GM23338 (cell line): ENCODE data around the gene B4GALT3. TPM values are rescaled to one million over a fixed set of nuclear protein-coding genes. Genes with fewer than 3 reads are reported as not detected.

Source experiments
- ATAC-seq: fragments of 200-7000 bp; cut with Tn5 transposase; 3 replicates; pipeline ENCODE4 v1.9.1; 2020
- DNase-seq: peaks from one replicate; pipeline ENCODE4 v3.0.0-alpha.2; 2015; ENCODE audit warnings: low spot score
- H2AFZ ChIP-seq: fragments of 200-600 bp; sonication (generic); 2 replicates; pipeline ENCODE4 v1.8.0; 2016; ENCODE audit warnings: antibody characterized with exemption, mild to moderate bottlenecking, moderate library complexity
- H3F3A ChIP-seq: fragments of 200-600 bp; sonication (generic); replicated peaks from 2 replicates; pipeline ENCODE4 v1.8.0; 2017; ENCODE audit warnings: antibody characterized with exemption, mixed run types, low read depth
- H3K27ac ChIP-seq: fragments of 200-600 bp; sonication (generic); 2 replicates; pipeline ENCODE4 v1.6.1; 2016; ENCODE audit warnings: low read depth
- H3K27me3 ChIP-seq: fragments of 200-600 bp; sonication (generic); 2 replicates; pipeline ENCODE4 v1.8.0; 2016; ENCODE audit warnings: mild to moderate bottlenecking, mixed run types, moderate library complexity; ENCODE audit not compliant: insufficient read depth
- H3K36me3 ChIP-seq: fragments of 200-600 bp; sonication (generic); 2 replicates; pipeline ENCODE4 v1.8.0; 2016; ENCODE audit warnings: mild to moderate bottlenecking; ENCODE audit not compliant: insufficient read depth
- H3K4me1 ChIP-seq: fragments of 200-600 bp; sonication (generic); 2 replicates; pipeline ENCODE4 v1.8.0; 2016; ENCODE audit warnings: mild to moderate bottlenecking, moderate library complexity; ENCODE audit not compliant: insufficient read depth
- H3K4me2 ChIP-seq: fragments of 200-600 bp; sonication (generic); 2 replicates; pipeline ENCODE4 v1.7.1; 2017; ENCODE audit warnings: mixed run types
- H3K4me3 ChIP-seq: fragments of 200-600 bp; sonication (generic); 2 replicates; pipeline ENCODE4 v1.6.1; 2016; ENCODE audit warnings: mixed run types
- H3K79me2 ChIP-seq: fragments of 200-600 bp; sonication (generic); replicated peaks from 2 replicates; pipeline ENCODE4 v1.8.0; 2017; ENCODE audit warnings: mild to moderate bottlenecking; ENCODE audit not compliant: insufficient read depth
- H3K9me2 ChIP-seq: fragments of 200-600 bp; sonication (generic); 2 replicates; pipeline ENCODE4 v1.8.0; 2017; ENCODE audit not compliant: insufficient read depth
- H4K20me1 ChIP-seq: fragments of 200-600 bp; sonication (generic); replicated peaks from 2 replicates; pipeline ENCODE4 v1.8.0; 2017; ENCODE audit warnings: mild to moderate bottlenecking; ENCODE audit not compliant: insufficient read depth
- H3K27ac Mint-ChIP-seq: 2 replicates; pipeline ENCODE4 v1.8.0; 2020; ENCODE audit warnings: inconsistent platforms, mild to moderate bottlenecking, moderate library complexity, mixed read lengths
- H3K27me3 Mint-ChIP-seq: 3 replicates; pipeline ENCODE4 v1.8.0; 2022; ENCODE audit warnings: low read depth, mild to moderate bottlenecking, moderate library complexity, mixed read lengths, inconsistent platforms; ENCODE audit not compliant: insufficient read depth, poor library complexity
- H3K36me3 Mint-ChIP-seq: 3 replicates; pipeline ENCODE4 v1.8.0; 2021; ENCODE audit warnings: low read depth, mild to moderate bottlenecking, inconsistent platforms, moderate library complexity, mixed read lengths
- H3K4me1 Mint-ChIP-seq: 3 replicates; pipeline ENCODE4 v1.8.0; 2020; ENCODE audit warnings: mild to moderate bottlenecking, inconsistent platforms, mixed read lengths
- H3K4me3 Mint-ChIP-seq: 3 replicates; pipeline ENCODE4 v1.8.0; 2021; ENCODE audit warnings: moderate library complexity, mild to moderate bottlenecking, inconsistent platforms, mixed read lengths
- H3K9me3 Mint-ChIP-seq: 3 replicates; pipeline ENCODE4 v1.8.0; 2020; ENCODE audit warnings: moderate library complexity, mild to moderate bottlenecking, inconsistent platforms, mixed read lengths
- EZH2phosphoT487 ChIP-seq: fragments of 200-600 bp; sonication (generic); IDR thresholded peaks from one replicate; pipeline ENCODE4 v1.8.1; 2018; ENCODE audit warnings: antibody characterized with exemption; ENCODE audit not compliant: unreplicated experiment
- JUNB ChIP-seq: IDR thresholded peaks from one replicate; pipeline ENCODE4 v1.6.1; 2016; ENCODE audit warnings: antibody characterized with exemption; ENCODE audit not compliant: unreplicated experiment
- NANOG ChIP-seq: IDR thresholded peaks from 2 replicates; pipeline ENCODE4 v1.6.1; 2016; ENCODE audit warnings: antibody characterized with exemption, borderline replicate concordance
- POLR2AphosphoS5 ChIP-seq: IDR thresholded peaks from 2 replicates; pipeline ENCODE4 v1.6.1; 2016; ENCODE audit warnings: antibody characterized with exemption, low read depth
- STAT1 ChIP-seq: IDR thresholded peaks from one replicate; pipeline ENCODE4 v1.6.1; 2016; ENCODE audit warnings: antibody characterized with exemption; ENCODE audit not compliant: unreplicated experiment
- ZNF114 ChIP-seq: fragments of 250-450 bp; sonication (Bioruptor Pico); IDR thresholded peaks from 2 replicates; pipeline ENCODE4 v1.5.0; 2020; ENCODE audit warnings: mild to moderate bottlenecking, moderate library complexity
- polyA plus RNA-seq: library from polyadenylated mRNA; unstranded; fragments of >200 nt; fragmentation: Nextera tagmentation; extraction: Ambion mirVana; gene quantifications from 2 replicates; pipeline ENCODE4 v1.2.1, GENCODE V29; 2016
- total RNA-seq: library from RNA; depleted of rRNA; stranded (reverse); fragments of >200 nt; shearing (Covaris generic); gene quantifications from 2 replicates; pipeline ENCODE4 v1.2.3, GENCODE V29; 2014
- TF ChIP-seq, protein P1 (sequence below): IDR thresholded peaks from one replicate; pipeline ENCODE4 v1.6.1; 2018; ENCODE audit warnings: antibody characterized with exemption; ENCODE audit not compliant: unreplicated experiment
- TF ChIP-seq, protein P2 (sequence below): IDR thresholded peaks from 2 replicates; pipeline ENCODE4 v1.6.1; 2016; ENCODE audit warnings: antibody characterized with exemption
- TF ChIP-seq, protein P3 (sequence below), 2 experiments: fragments of 200-600 bp in 1 of 2; sonication (generic) in 1 of 2; conservative IDR thresholded peaks; 2 replicates each; pipeline versions ENCODE4 v1.5.1 to v1.6.1; 2016 to 2017; ENCODE audit warnings: antibody characterized with exemption in 2 of 2, low read depth in 2 of 2, mild to moderate bottlenecking in 2 of 2, moderate library complexity in 1 of 2

B4GALT3 gene
- total and polyA plus RNA-seq, 2 experiments from 2014 or later = 24.2 to 35.8 TPM

DNA sequence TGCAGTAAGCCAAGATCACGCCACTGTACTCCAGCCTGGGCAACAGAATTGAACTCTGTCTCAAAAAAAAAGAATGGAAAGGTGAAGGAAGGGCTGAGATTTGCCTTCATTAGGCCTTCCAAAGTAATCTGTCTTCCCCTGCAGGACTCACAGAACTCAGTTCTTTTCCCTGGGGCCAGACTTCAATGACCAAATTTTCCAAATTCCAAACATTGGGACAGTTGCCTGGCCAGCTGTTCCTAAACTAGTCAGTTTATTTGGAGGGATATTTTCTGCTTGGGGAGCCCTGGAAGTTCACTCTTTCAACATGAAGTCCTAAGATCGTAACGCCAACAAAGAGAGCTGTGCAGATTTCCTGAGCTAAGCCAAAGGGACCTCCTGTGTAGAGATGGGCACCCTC, 39.4 kb downstream of the B4GALT3 start:
- no peaks in the 10 kb centered on the region for H3K27me3 Mint-ChIP-seq
- no peaks in the 10 kb centered on the region for H3K27me3 ChIP-seq
- DNase-seq = peak; percentile 21
- H3K4me1 ChIP-seq = peaks cover 17% of the 10 kb centered on the region
- no peak overlapping the region for H2AFZ ChIP-seq
- no peak overlapping the region for H3K27ac ChIP-seq
- H3F3A ChIP-seq = peaks cover 10% of the 10 kb centered on the region
- TF ChIP-seq JUNB = no peak
- no peak for TF ChIP-seq POLR2AphosphoS5
- H3K4me3 ChIP-seq = no peak overlapping the region
- ATAC-seq = no peak
- H3K9me3 Mint-ChIP-seq = no peaks in the 10 kb centered on the region
- H3K4me1 Mint-ChIP-seq = peaks cover 4% of the 10 kb centered on the region; the same call in 2 of the 3 replicates
- no peak overlapping the region; the same call in 2 of the 3 replicates for H3K4me3 Mint-ChIP-seq
- H3K79me2 ChIP-seq = peaks cover 25% of the 10 kb centered on the region
- no peaks in the 10 kb centered on the region for H3K9me2 ChIP-seq
- H3K4me2 ChIP-seq = no peak overlapping the region
- H3K36me3 Mint-ChIP-seq = no peaks in the 10 kb centered on the region
- no peak overlapping the region for H3K27ac Mint-ChIP-seq
- H4K20me1 ChIP-seq = no peaks in the 10 kb centered on the region; the same call in 1 of the 2 replicates
- H3K36me3 ChIP-seq = no peaks in the 10 kb centered on the region

DNA sequence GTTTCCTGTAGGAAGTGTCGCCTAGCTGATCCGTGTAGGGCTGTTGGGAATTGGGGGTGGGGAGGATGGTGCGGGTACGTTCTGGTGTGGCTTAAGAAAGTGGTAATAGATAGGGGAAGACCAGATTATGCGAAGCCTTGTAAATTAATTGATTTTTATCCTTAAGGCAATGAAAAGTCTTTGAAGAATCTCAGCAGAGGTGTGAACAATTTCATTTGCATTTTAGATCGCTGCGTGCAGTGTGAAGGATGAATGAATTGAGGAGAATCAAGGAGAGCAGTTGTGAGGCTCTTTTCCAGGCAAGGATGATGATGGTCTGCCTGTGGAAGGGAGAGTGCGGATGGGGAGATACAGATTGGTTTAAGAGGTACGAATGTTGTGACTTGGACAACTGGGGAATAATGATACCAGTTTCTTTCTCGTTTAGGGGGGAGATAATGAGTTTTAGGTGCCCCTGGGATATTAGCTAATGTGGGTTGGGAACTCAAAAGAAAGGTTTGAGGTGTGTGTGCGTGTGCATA, 44.0 kb downstream of the B4GALT3 start:
- peak overlapping the region; percentile 77 for H3K4me3 ChIP-seq
- TF ChIP-seq ZNF114 (CRISPR knock-in tag) (no peak), NANOG (no peak), EZH2phosphoT487 (no peak), STAT1 (no peak)
- TF ChIP-seq, protein P1, sequence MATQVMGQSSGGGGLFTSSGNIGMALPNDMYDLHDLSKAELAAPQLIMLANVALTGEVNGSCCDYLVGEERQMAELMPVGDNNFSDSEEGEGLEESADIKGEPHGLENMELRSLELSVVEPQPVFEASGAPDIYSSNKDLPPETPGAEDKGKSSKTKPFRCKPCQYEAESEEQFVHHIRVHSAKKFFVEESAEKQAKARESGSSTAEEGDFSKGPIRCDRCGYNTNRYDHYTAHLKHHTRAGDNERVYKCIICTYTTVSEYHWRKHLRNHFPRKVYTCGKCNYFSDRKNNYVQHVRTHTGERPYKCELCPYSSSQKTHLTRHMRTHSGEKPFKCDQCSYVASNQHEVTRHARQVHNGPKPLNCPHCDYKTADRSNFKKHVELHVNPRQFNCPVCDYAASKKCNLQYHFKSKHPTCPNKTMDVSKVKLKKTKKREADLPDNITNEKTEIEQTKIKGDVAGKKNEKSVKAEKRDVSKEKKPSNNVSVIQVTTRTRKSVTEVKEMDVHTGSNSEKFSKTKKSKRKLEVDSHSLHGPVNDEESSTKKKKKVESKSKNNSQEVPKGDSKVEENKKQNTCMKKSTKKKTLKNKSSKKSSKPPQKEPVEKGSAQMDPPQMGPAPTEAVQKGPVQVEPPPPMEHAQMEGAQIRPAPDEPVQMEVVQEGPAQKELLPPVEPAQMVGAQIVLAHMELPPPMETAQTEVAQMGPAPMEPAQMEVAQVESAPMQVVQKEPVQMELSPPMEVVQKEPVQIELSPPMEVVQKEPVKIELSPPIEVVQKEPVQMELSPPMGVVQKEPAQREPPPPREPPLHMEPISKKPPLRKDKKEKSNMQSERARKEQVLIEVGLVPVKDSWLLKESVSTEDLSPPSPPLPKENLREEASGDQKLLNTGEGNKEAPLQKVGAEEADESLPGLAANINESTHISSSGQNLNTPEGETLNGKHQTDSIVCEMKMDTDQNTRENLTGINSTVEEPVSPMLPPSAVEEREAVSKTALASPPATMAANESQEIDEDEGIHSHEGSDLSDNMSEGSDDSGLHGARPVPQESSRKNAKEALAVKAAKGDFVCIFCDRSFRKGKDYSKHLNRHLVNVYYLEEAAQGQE = no peak
- TF ChIP-seq, protein P2, sequence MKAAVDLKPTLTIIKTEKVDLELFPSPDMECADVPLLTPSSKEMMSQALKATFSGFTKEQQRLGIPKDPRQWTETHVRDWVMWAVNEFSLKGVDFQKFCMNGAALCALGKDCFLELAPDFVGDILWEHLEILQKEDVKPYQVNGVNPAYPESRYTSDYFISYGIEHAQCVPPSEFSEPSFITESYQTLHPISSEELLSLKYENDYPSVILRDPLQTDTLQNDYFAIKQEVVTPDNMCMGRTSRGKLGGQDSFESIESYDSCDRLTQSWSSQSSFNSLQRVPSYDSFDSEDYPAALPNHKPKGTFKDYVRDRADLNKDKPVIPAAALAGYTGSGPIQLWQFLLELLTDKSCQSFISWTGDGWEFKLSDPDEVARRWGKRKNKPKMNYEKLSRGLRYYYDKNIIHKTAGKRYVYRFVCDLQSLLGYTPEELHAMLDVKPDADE = no peak
- TF ChIP-seq, protein P3, sequence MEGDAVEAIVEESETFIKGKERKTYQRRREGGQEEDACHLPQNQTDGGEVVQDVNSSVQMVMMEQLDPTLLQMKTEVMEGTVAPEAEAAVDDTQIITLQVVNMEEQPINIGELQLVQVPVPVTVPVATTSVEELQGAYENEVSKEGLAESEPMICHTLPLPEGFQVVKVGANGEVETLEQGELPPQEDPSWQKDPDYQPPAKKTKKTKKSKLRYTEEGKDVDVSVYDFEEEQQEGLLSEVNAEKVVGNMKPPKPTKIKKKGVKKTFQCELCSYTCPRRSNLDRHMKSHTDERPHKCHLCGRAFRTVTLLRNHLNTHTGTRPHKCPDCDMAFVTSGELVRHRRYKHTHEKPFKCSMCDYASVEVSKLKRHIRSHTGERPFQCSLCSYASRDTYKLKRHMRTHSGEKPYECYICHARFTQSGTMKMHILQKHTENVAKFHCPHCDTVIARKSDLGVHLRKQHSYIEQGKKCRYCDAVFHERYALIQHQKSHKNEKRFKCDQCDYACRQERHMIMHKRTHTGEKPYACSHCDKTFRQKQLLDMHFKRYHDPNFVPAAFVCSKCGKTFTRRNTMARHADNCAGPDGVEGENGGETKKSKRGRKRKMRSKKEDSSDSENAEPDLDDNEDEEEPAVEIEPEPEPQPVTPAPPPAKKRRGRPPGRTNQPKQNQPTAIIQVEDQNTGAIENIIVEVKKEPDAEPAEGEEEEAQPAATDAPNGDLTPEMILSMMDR (conservative IDR thresholded peaks at IDR 0.05; ENCODE audit: low read depth in 2 of 2) = no peak

More for the DNA sequence above, 44.0 kb downstream of the B4GALT3 start:
- Histone ChIP-seq H2AFZ (0 out of 2 replicates have a peak overlapping the region, but pooled peaks have one; percentile 4), H3F3A (peaks cover 19% of the 10 kb centered on the region), H3K79me2 (peaks cover 62% of the 10 kb centered on the region), H3K36me3 (peaks cover 11% of the 10 kb centered on the region), H3K27ac (peak overlapping the region; percentile 97), H3K27me3 (no peaks in the 10 kb centered on the region), H4K20me1 (no peaks in the 10 kb centered on the region; the same call in none of the 2 replicates), H3K4me2 (peak overlapping the region; percentile 87), H3K4me1 (peaks cover 29% of the 10 kb centered on the region), H3K9me2 (no peaks in the 10 kb centered on the region; the same call in 1 of the 2 replicates)
- Mint-ChIP-seq H3K9me3 (no peaks in the 10 kb centered on the region), H3K4me1 (peaks cover 23% of the 10 kb centered on the region), H3K4me3 (no peak overlapping the region), H3K27ac (no peak overlapping the region), H3K36me3 (peaks cover 9% of the 10 kb centered on the region), H3K27me3 (peaks cover 3% of the 10 kb centered on the region)
- DNase-seq (peak; percentile 30), ATAC-seq (peak; percentile 24)
